Osteoblast (primary cell): Measurements from ENCODE around the gene ANKRD33. TPM values are rescaled to one million over a fixed set of nuclear protein-coding genes. Genes with fewer than 3 reads are reported as not detected.

ENCODE experiments used
- DNase-seq: peaks from one replicate; pipeline ENCODE4 v3.0.0; 2011; ENCODE audit warnings: low spot score, mixed read lengths; ENCODE audit not compliant: insufficient read length; ENCODE audit errors: missing footprints
- H2AFZ ChIP-seq: 2 replicates; pipeline ENCODE4 v1.6.0; 2011; ENCODE audit warnings: mild to moderate bottlenecking, low read length
- H3K27ac ChIP-seq: 2 replicates; pipeline ENCODE4 v1.5.1; 2011; ENCODE audit warnings: mild to moderate bottlenecking, low read depth, low read length, moderate library complexity
- H3K27me3 ChIP-seq: 2 replicates; pipeline ENCODE4 v1.6.0; 2012; ENCODE audit warnings: mild to moderate bottlenecking, control low read depth, inconsistent platforms, low read length, moderate library complexity; ENCODE audit not compliant: insufficient read depth
- H3K36me3 ChIP-seq: 2 replicates; pipeline ENCODE4 v1.5.1; 2011; ENCODE audit warnings: mild to moderate bottlenecking, low read length, control low read depth, moderate library complexity; ENCODE audit not compliant: insufficient read depth
- H3K4me1 ChIP-seq: 2 replicates; pipeline ENCODE4 v1.5.1; 2011; ENCODE audit warnings: mild to moderate bottlenecking, low read length, control low read depth, moderate library complexity; ENCODE audit not compliant: insufficient read depth
- H3K4me2 ChIP-seq: 2 replicates; pipeline ENCODE4 v1.6.0; 2011; ENCODE audit warnings: mild to moderate bottlenecking, low read length; ENCODE audit not compliant: insufficient read depth
- H3K4me3 ChIP-seq: fragments of 200-600 bp; sonication (generic); 3 replicates; pipeline ENCODE4 v1.5.1; 2012; ENCODE audit warnings: mild to moderate bottlenecking, low read length, inconsistent platforms; ENCODE audit not compliant: insufficient read depth
- H3K79me2 ChIP-seq: 2 replicates; pipeline ENCODE4 v1.6.0; 2012; ENCODE audit warnings: mild to moderate bottlenecking, low read length, control low read depth, inconsistent platforms; ENCODE audit not compliant: insufficient read depth
- H3K9me3 ChIP-seq: 2 replicates; pipeline ENCODE4 v1.5.1; 2011; ENCODE audit warnings: low read depth, low read length, control low read depth
- H4K20me1 ChIP-seq: 2 replicates; pipeline ENCODE4 v1.6.0; 2012; ENCODE audit warnings: mild to moderate bottlenecking, low read length, control low read depth; ENCODE audit not compliant: insufficient read depth
- total RNA-seq: library from RNA; depleted of rRNA; stranded (reverse); fragments of >200 nt; gene quantifications from 2 replicates; pipeline ENCODE4 v1.2.3, GENCODE V29; 2012
- TF ChIP-seq, protein P1 (sequence below): IDR thresholded peaks from 2 replicates; pipeline ENCODE4 v1.5.1; 2011; ENCODE audit warnings: mild to moderate bottlenecking, low read depth, low read length, moderate library complexity; ENCODE audit errors: extremely low read depth

ANKRD33 gene, protein sequence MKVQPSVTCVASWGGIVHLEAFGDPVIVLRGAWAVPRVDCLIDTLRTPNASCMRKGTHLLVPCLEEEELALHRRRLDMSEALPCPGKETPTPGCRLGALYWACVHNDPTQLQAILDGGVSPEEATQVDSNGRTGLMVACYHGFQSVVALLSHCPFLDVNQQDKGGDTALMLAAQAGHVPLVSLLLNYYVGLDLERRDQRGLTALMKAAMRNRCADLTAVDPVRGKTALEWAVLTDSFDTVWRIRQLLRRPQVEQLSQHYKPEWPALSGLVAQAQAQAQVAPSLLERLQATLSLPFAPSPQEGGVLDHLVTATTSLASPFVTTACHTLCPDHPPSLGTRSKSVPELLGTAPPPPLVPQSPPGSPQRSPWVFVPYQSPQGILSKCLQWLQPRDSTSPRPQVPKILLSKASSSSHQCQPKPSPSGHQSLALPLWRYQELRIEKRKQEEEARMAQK
- total RNA-seq = not detected in 2 replicates

DNA sequence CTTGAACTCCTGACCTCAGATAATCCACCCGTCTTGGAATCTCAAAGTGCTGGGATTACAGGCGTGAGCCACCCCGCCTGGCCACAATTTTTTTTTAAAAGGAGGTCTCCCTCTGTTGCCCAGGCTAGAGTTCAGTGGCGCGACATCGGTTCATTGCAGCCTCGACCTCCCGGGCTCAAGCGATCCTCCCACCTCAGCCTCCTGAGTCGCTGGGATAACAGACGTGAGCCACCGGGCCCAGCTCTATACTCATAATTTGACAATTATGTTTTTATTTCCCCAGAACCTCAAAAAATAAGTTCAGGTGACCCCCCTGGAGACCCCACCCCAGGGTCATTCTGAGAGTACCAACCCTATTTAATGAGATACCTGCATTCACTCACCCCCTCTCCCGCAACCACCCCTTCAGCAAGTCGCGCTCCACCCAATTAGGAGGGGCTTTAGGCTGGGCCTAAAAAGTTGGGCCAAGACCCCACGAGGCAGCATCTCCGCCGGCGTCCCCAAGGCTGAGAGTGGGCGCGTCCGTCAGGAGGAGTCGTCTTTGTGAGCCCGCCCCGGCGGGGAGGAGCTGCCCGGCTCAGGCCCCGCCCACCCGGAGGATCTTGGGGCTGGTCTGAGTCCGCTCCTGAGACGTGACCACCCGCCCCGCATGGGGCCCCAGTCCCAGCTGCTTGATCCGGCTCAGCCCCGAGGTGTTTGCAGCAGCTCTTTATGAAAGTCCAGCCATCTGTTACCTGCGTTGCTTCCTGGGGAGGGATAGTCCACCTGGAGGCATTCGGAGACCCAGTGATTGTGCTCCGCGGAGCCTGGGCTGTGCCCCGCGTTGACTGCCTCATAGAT is at the start of gene ANKRD33:
Gene ANKRD33 (plus strand): TSS at position 628 of the 840 bp plus-strand sequence. CDS start 84 bp downstream, at position 712.
- peak; percentile 89 for DNase-seq

DNA sequence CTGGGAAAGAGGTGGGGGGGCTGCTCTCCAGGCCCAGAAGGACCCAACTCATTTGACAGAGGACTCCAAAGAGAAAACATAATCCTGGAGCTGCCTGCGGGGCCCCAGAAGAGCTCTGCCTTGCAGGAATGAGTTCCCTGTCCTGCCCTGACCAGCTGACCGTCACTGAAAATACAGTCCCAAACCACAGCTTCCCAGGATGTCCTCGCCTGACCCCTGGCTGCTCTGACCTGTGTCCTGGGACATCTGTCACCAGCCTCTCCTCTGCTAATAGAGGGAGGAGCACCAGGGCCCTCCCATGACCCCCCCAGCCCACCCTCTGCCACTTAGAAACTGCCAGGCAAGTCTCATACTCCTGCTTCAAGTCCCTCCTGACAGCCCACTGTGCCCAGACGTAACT is 49.1 kb upstream of the ANKRD33 start:
- H3K79me2 ChIP-seq = no peaks in the 10 kb centered on the region
- H3K4me2 ChIP-seq = no peak overlapping the region
- H3K27ac ChIP-seq = no peak overlapping the region
- H3K4me1 ChIP-seq = no peaks in the 10 kb centered on the region
- H3K4me3 ChIP-seq = no peak overlapping the region
- no peaks in the 10 kb centered on the region for H3K9me3 ChIP-seq
- peaks cover 64% of the 10 kb centered on the region for H3K27me3 ChIP-seq
- peak; percentile 26 for DNase-seq
- H3K36me3 ChIP-seq = no peaks in the 10 kb centered on the region
- H2AFZ ChIP-seq = no peak overlapping the region
- peaks cover 2% of the 10 kb centered on the region for H4K20me1 ChIP-seq
- TF ChIP-seq, protein P1, sequence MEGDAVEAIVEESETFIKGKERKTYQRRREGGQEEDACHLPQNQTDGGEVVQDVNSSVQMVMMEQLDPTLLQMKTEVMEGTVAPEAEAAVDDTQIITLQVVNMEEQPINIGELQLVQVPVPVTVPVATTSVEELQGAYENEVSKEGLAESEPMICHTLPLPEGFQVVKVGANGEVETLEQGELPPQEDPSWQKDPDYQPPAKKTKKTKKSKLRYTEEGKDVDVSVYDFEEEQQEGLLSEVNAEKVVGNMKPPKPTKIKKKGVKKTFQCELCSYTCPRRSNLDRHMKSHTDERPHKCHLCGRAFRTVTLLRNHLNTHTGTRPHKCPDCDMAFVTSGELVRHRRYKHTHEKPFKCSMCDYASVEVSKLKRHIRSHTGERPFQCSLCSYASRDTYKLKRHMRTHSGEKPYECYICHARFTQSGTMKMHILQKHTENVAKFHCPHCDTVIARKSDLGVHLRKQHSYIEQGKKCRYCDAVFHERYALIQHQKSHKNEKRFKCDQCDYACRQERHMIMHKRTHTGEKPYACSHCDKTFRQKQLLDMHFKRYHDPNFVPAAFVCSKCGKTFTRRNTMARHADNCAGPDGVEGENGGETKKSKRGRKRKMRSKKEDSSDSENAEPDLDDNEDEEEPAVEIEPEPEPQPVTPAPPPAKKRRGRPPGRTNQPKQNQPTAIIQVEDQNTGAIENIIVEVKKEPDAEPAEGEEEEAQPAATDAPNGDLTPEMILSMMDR = no peak

More for the DNA sequence above, at the start of gene ANKRD33:
- H3K9me3 ChIP-seq = no peaks in the 10 kb centered on the region
- no peaks in the 10 kb centered on the region for H3K79me2 ChIP-seq
- H3K4me3 ChIP-seq = peak within 1 kb of the TSS; percentile 41
- no peaks in the 10 kb centered on the region for H3K36me3 ChIP-seq
- H3K27me3 ChIP-seq = no peaks in the 10 kb centered on the region
- peaks cover 14% of the 10 kb centered on the region for H3K4me1 ChIP-seq
- H2AFZ ChIP-seq = peak within 1 kb of the TSS; percentile 44
- no peaks in the 10 kb centered on the region for H4K20me1 ChIP-seq
- peak within 1 kb of the TSS; percentile 43 for H3K4me2 ChIP-seq
- no peak within 1 kb of the TSS for H3K27ac ChIP-seq
- TF ChIP-seq, protein P1 = no peak

DNA sequence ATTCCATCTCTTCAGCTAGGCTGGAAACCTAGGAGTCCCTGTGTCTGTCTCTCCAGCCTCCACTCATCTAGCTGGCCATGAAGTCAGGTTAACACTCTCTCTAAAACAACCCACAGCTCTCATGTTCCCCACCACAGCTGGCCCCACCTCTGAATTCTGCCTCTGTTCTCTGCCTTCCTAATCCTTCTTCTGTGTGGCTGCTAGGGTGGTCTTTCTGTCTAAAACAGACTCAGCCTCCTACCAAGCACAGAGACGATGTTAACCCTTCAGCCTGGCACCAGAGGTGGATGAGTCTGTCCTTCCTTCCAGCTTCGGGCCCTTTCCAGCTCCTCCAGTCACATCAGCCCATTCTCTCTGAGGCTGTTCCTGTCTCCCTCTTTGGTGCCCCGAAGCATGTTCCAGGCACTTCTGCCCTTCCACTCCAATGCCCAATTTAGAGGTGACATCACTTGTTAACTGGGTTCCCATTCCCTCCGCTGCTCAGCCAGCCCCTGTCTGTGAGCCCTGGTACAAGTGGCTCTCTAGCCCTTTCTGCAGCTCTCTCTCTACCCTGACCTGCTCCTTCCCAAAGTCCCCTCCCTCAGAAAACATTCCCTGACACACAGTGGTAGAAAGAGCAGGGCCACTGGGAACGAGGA is 48.5 kb upstream of the ANKRD33 start:
- DNase-seq = peak; percentile 74
- no peaks in the 10 kb centered on the region for H3K79me2 ChIP-seq
- H2AFZ ChIP-seq = no peak overlapping the region
- H3K4me2 ChIP-seq = no peak overlapping the region
- H3K4me1 ChIP-seq = no peaks in the 10 kb centered on the region
- TF ChIP-seq, protein P1 = no peak
- no peaks in the 10 kb centered on the region for H3K9me3 ChIP-seq
- no peak overlapping the region for H3K27ac ChIP-seq
- H3K36me3 ChIP-seq = no peaks in the 10 kb centered on the region
- H3K4me3 ChIP-seq = no peak overlapping the region
- peaks cover 64% of the 10 kb centered on the region for H3K27me3 ChIP-seq
- peaks cover 2% of the 10 kb centered on the region for H4K20me1 ChIP-seq
